GM12878 (cell line): ENCODE measurements around the gene STK11.
A peak's percentile ranks its signal among the peaks of the same experiment; 100 is the strongest.

Source experiments
- CTCF ChIP-seq, 3 experiments: IDR thresholded peaks in 2 of 3; conservative IDR thresholded peaks in 1 of 3; 2 replicates each; pipeline ENCODE4 v1.5.1; 2011; ENCODE audit warnings: low read depth in 3 of 3, low read length in 3 of 3, mild to moderate bottlenecking in 3 of 3, control low read depth in 2 of 3, moderate library complexity in 2 of 3, inconsistent platforms in 1 of 3, mixed read lengths in 1 of 3; ENCODE audit not compliant: control insufficient read depth in 2 of 3, insufficient read depth in 1 of 3; ENCODE audit errors: extremely low read depth in 1 of 3
- ESRRA ChIP-seq: IDR thresholded peaks from 2 replicates; pipeline ENCODE4 v1.6.1; 2012; ENCODE audit warnings: mild to moderate bottlenecking, low read length, improper control_type of control experiment
- MYC ChIP-seq: IDR thresholded peaks from 2 replicates; pipeline ENCODE4 v1.6.1; 2011; ENCODE audit warnings: mild to moderate bottlenecking, low read length, moderate library complexity, inconsistent platforms; ENCODE audit not compliant: insufficient read depth, insufficient replicate concordance, insufficient read length, severe bottlenecking
- PRDM15 ChIP-seq: fragments of 450-650 bp; formaldehyde crosslinking; IDR thresholded peaks from 2 replicates; pipeline ENCODE4 v1.4.0; 2020; ENCODE audit warnings: mild to moderate bottlenecking, moderate library complexity
- SUPT20H ChIP-seq: IDR thresholded peaks from 2 replicates; pipeline ENCODE4 v1.6.1; 2011; ENCODE audit warnings: low read depth, mild to moderate bottlenecking, low read length, moderate library complexity, borderline replicate concordance; ENCODE audit not compliant: control insufficient read depth
- TF ChIP-seq, protein P1 (sequence below): fragments of 450-650 bp; IDR thresholded peaks from 2 replicates; pipeline ENCODE4 v1.6.1; 2014; ENCODE audit warnings: mild to moderate bottlenecking

GRCh38 chr19:1258707-1259205, 53.2 kb downstream of the STK11 start:
- TF ChIP-seq ESRRA (no peak), SUPT20H (no peak), CTCF (IDR thresholded peaks at IDR 0.05 in 2 of 3, conservative IDR thresholded peaks at IDR 0.05 in 1 of 3; ENCODE audit: control insufficient read depth in 2 of 3, extremely low read depth in 1 of 3, insufficient read depth in 1 of 3, low read depth in 3 of 3, low read length in 3 of 3) (0 out of 6 replicates have a peak, but pooled peaks of 1 of the 3 experiments have one; percentile 0), PRDM15 (no peak), MYC (no peak)
- TF ChIP-seq, protein P1, sequence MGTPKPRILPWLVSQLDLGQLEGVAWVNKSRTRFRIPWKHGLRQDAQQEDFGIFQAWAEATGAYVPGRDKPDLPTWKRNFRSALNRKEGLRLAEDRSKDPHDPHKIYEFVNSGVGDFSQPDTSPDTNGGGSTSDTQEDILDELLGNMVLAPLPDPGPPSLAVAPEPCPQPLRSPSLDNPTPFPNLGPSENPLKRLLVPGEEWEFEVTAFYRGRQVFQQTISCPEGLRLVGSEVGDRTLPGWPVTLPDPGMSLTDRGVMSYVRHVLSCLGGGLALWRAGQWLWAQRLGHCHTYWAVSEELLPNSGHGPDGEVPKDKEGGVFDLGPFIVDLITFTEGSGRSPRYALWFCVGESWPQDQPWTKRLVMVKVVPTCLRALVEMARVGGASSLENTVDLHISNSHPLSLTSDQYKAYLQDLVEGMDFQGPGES, result no peak
